HT1080 (cell line): Measurements from ENCODE around the gene AKR7A3. TPM values are rescaled to one million over a fixed set of nuclear protein-coding genes. Genes with fewer than 3 reads are reported as not detected.
"Not testable (repeated sequence)": the region's sequence is repeated elsewhere in the genome, so short reads cannot be mapped to it uniquely, and the experiment has no call there.

ENCODE experiments used
- DNase-seq: peaks from one replicate; pipeline ENCODE4 v3.0.0-alpha.2; 2015; ENCODE audit warnings: low read depth
- small RNA-seq: library from RNA; depleted of rRNA; stranded (forward); fragments of <200 nt; gene quantifications from one replicate; pipeline ENCODE3, GENCODE V24; 2014
- total RNA-seq: library from RNA; depleted of rRNA; stranded (reverse); fragments of >200 nt; shearing (Covaris generic); gene quantifications from 2 replicates; pipeline ENCODE4 v1.2.3, GENCODE V29; 2014; rRNA removed

The AKR7A3 gene
- total RNA-seq, 1 experiment from 2014 or later = 0.23 TPM

DNA sequence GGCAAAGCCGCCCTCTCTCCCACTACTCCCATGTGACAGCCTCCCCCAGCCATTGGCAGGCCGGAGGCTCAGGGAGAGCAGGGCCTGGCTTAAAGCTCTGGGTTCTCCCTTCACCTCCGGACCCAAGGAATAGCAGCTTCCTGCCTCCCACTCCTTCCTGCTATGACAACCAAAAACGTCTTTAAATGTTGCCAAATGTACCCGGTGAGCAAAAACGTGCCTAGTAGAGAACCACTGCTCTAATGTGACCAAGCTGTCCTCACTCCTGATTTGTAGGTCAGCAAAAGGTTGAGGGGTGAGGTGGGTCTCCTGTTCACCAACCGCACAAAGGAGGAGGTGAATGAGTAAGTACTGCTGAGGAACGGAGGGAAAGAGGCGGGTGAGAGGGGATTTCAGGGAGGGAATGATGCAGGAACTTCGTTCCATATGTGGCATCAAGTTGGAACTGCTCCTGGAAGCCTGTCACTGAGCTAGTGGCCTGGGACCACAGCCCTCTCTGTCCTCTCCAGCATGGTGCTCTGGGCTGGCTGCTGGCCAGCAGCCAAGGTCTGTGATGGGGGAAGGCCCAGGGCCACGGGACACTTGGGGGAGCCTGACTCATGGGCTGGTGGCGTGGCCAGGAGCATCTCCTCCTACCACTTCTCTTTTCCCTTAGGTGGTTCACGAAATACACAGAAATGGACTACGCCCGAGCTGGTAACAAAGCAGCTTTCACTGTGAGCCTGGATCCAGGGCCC lies 31.2 kb downstream of the AKR7A3 start:
- DNase-seq = no peak

DNA sequence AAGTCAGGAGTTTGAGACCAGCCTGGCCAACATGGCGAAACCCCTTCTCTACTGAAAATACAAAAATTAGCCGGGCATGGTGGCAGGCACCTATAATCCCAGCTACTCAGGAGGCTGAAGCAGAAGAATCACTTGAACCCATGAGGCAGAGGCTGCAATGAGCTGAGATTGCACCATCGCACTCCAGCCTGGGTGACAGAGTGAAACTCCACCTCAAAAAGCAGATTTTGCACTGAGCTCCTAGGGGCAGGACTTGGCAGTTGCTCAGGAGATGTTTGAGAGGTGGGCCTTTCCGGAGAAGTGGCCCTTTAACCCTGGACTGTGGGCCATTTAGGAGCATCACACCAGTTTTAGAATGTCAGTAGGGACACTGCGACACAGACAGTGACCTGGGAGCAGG lies 32.3 kb downstream of the AKR7A3 start:
- not testable (repeated sequence) for DNase-seq

DNA sequence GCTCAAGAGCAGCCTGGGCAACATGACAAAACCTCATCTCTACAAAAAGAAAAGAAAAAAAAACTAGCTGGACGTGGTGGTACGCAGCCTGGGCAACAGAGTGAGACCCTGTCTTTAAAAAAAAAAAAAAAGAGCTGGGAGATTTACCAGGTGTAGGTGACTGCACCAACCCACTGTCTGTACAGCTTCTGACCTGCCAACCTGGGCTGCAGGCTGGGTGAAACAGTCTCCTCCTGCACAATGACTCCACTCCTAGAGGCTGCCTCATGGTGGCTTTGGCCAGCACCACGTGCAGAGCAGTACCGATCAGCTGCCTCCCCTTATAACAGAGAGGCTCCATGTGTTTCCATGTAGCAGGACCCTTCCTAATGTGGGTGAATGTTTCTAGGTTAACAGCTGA lies 33.3 kb downstream of the AKR7A3 start:
- DNase-seq = no peak

- no peak for DNase-seq
Measured at GRCh38 chr1:19254416-19254815, 34.2 kb downstream of the AKR7A3 start.

- DNase-seq = peak; percentile 87
Measured at GRCh38 chr1:19251305-19252196, 37.0 kb downstream of the AKR7A3 start, which contains the start of the genes EMC1 and MRTO4. EMC1 (minus strand) TSS chr1:19251524; CDS start chr1:19251509, 15 bp downstream. MRTO4 (plus strand) TSS chr1:19251805; CDS start chr1:19251836, 31 bp downstream.

DNA sequence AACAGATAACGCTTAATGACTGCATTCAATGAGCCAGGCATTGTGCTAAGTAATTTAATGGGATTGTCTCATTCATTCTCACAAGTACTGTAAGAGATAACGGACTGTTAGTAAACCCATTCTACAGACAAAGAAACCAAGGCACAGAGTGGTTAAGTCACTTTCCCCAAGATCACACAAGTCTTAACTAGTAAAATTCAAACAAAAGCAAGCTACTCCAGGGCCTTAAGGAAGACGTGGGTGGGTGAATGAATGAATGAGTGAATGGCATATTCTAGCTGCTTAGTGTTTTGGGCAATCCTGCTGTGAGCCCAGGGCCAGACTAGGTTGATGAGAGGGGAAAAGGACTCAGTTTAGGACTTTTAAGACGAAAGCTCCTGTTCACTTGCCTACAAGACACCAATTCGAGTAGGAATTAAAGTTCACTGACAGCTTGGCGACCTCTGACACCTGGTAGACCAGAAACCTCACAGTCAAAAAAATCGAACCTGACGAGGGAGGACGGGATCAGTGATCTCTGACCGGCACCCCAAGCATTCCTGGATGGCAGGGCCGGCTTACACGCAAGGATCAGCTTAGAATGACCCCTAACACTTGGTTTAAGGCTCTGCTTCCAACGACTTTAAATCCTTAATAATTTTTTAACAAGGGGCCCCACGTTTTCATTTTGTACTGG lies 37.8 kb downstream of the AKR7A3 start:
- DNase-seq = no peak

DNA sequence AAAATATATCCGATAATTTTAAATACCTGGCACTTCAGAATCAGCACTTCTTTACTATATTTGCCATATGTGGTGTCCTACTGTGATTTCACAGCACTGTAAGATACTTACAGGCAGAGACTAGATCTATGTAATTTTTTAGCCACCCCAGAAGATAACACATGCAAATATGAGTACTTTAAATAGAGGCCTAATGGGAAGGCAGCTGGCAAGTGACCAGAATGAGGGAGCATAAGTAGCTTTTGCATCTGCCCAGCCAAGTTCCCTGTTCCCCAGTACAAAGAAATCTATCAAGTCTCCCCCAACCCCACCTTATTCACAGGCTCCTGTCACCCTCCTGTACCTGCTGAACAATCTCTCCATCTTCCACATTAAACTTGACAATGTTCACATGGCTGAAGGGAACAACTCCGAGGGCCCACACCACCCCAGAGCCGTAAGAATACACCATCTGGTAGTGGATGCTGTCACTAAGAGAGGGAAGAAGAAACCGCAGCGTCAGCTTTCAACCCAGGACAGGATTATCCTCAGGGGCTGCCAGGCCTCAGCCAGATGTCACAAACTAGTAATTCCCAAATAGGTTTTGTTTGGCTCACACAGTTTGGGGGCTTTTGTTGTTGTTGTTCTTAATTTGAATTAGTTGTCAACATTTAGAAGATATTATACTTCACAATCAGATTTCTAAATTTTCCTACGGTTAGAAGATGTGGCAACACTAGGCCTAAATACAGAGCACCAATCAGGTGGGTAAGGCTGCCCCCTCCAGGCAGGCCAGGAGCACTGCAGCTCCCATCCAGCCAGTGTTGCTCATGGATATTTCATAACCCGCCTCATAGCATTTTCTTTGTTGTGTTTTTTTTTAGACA lies 47.7 kb downstream of the AKR7A3 start:
- peak; percentile 71 for DNase-seq

- DNase-seq = no peak
Measured at GRCh38 chr1:19239876-19240275, 48.7 kb downstream of the AKR7A3 start.

GRCh38 chr1:19234224-19234623 lies 54.3 kb downstream of the AKR7A3 start:
- no peak for DNase-seq

Small RNAs within 50 kb of the gene (small RNA-seq; reads per million reads assigned to genes)
- not detected for gene RNU6-1099P

Other genes starting within 250 kb of the AKR7A3 start
- 73.7 and 90.5 TPM in 2 replicates for gene UBR4, start 78.5 kb downstream of the AKR7A3 start, total RNA-seq
- 61.0 and 66.3 TPM in 2 replicates for gene EMC1, start 37.2 kb downstream of the AKR7A3 start, total RNA-seq
- 102 and 110 TPM in 2 replicates for gene MRTO4, start 37.0 kb downstream of the AKR7A3 start, total RNA-seq
- 124 and 139 TPM in 2 replicates for gene AKR7A2, start 23.4 kb upstream of the AKR7A3 start, total RNA-seq
- 23.6 and 26.9 TPM in 2 replicates for gene SLC66A1, start 23.6 kb upstream of the AKR7A3 start, total RNA-seq
- 97.1 and 166 TPM in 2 replicates for gene CAPZB, start 196.8 kb upstream of the AKR7A3 start, total RNA-seq